AG04450 (cell line): ENCODE data around the gene CCDC187. TPM values are rescaled to one million over a fixed set of nuclear protein-coding genes. Genes with fewer than 3 reads are reported as not detected.

Source experiments
- CTCF ChIA-PET: fragments of 300-600, 350-600 bp; formaldehyde crosslinking; extraction: SDS; loops from one replicate; lab custom pipeline; 2022; ENCODE audit warnings: antibody characterized with exemption, inconsistent platforms; lab: Charles Lee
- POLR2A ChIA-PET: fragments of 350-600 bp; formaldehyde crosslinking; extraction: SDS; loops from one replicate; lab custom pipeline; 2021; ENCODE audit warnings: antibody characterized with exemption, inconsistent platforms; lab: Yijun Ruan, JAX
- DNase-seq: peaks from one replicate; pipeline ENCODE4 v3.0.0-alpha.2; 2011; ENCODE audit warnings: low read depth, low spot score
- H3K27ac ChIP-seq: one replicate; pipeline ENCODE4 v1.5.1; 2012; ENCODE audit warnings: low read depth, low read length, control low read depth
- H3K27me3 ChIP-seq: one replicate; pipeline ENCODE4 v1.6.0; 2012; ENCODE audit warnings: low read length; ENCODE audit not compliant: control insufficient read depth, insufficient read depth
- H3K4me3 ChIP-seq: 2 replicates; pipeline ENCODE4 v1.5.1; 2011; ENCODE audit warnings: mild to moderate bottlenecking, low read depth, low read length, control low read depth
- H3K9me3 ChIP-seq: 2 replicates; pipeline ENCODE4 v1.5.1; 2012; ENCODE audit warnings: low read length; ENCODE audit not compliant: control insufficient read depth, insufficient read depth
- CTCF ChIP-seq: IDR thresholded peaks from 2 replicates; pipeline ENCODE4 v1.5.1; 2011; ENCODE audit warnings: low read depth, low read length, control low read depth, inconsistent platforms
- polyA plus RNA-seq: library from polyadenylated mRNA; depleted of rRNA; stranded (reverse); fragments of >200 nt; gene quantifications from 2 replicates; pipeline ENCODE4 v1.2.3, GENCODE V29; 2011

Gene CCDC187
- polyA plus RNA-seq, 1 experiment, result not detected

- no peak for DNase-seq
- Histone ChIP-seq H3K27me3 (no peaks in the 10 kb centered on the region), H3K9me3 (no peaks in the 10 kb centered on the region; the same call in 1 of the 2 replicates), H3K27ac (no peak overlapping the region), H3K4me3 (no peak overlapping the region)
- POLR2A ChIA-PET, result no interaction called here
- no peak for TF ChIP-seq CTCF
- CTCF ChIA-PET, result no interaction called here
Observed at GRCh38 chr9:136232969-136233368, 70.9 kb downstream of the CCDC187 start.

- no peak for TF ChIP-seq CTCF
- no peak overlapping the region for H3K4me3 ChIP-seq
- H3K27me3 ChIP-seq, result no peaks in the 10 kb centered on the region
- ChIA-PET CTCF (no interaction called here), POLR2A (no interaction called here)
- H3K27ac ChIP-seq, result no peak overlapping the region
- H3K9me3 ChIP-seq, result no peaks in the 10 kb centered on the region; the same call in 1 of the 2 replicates
- DNase-seq, result no peak
Observed at GRCh38 chr9:136231478-136232297, 72.2 kb downstream of the CCDC187 start.

GRCh38 chr9:136230773-136231172 lies 73.1 kb downstream of the CCDC187 start:
- POLR2A ChIA-PET, result no interaction called here
- Histone ChIP-seq H3K27me3 (no peaks in the 10 kb centered on the region), H3K27ac (no peak overlapping the region), H3K9me3 (no peaks in the 10 kb centered on the region; the same call in 1 of the 2 replicates), H3K4me3 (no peak overlapping the region)
- CTCF ChIA-PET, result no interaction called here
- TF ChIP-seq CTCF, result no peak
- DNase-seq, result no peak

GRCh38 chr9:136230365-136230764 lies 73.5 kb downstream of the CCDC187 start:
- ChIA-PET POLR2A (no interaction called here), CTCF (no interaction called here)
- no peak for DNase-seq
- Histone ChIP-seq H3K27ac (no peak overlapping the region), H3K9me3 (no peaks in the 10 kb centered on the region; the same call in 1 of the 2 replicates), H3K27me3 (no peaks in the 10 kb centered on the region), H3K4me3 (no peak overlapping the region)
- no peak for TF ChIP-seq CTCF
